Activated CD4-positive, alpha-beta memory T cell treated with anti-CD3 and anti-CD28 coated beads, Interleukin-2, amount 10 ng/mL, durations not matched to agents 7 days and 5 days (primary cell): ENCODE data around the gene DUSP1. TPM values are rescaled to one million over a fixed set of nuclear protein-coding genes. Genes with fewer than 3 reads are reported as not detected.

ENCODE experiments used
- CTCF ChIA-PET: fragments of 350-600 bp; sonication (Branson Sonifier 250); formaldehyde crosslinking; loops from one replicate; lab custom pipeline; 2021; ENCODE audit warnings: antibody characterized with exemption, inconsistent platforms; lab: Charles Lee
- POLR2A ChIA-PET: fragments of 350-600 bp; sonication (Branson Sonifier 250); formaldehyde crosslinking; loops from one replicate; lab custom pipeline; 2021; ENCODE audit warnings: antibody characterized with exemption; lab: Charles Lee
- DNase-seq: peaks from one replicate; pipeline ENCODE4 v3.0.0-alpha.2; 2020
- H3K27ac Mint-ChIP-seq: one replicate; pipeline ENCODE4 v1.8.0; 2021; ENCODE audit warnings: mild to moderate bottlenecking, mixed read lengths
- H3K27me3 Mint-ChIP-seq: one replicate; pipeline ENCODE4 v1.8.0; 2021; ENCODE audit warnings: mixed read lengths
- H3K36me3 Mint-ChIP-seq: one replicate; pipeline ENCODE4 v1.8.0; 2021; ENCODE audit warnings: low read depth, mixed read lengths
- H3K4me1 Mint-ChIP-seq: one replicate; pipeline ENCODE4 v1.8.0; 2021; ENCODE audit warnings: mixed read lengths
- H3K4me3 Mint-ChIP-seq: one replicate; pipeline ENCODE4 v1.8.0; 2021; ENCODE audit warnings: mild to moderate bottlenecking, mixed read lengths
- H3K9me3 Mint-ChIP-seq: one replicate; pipeline ENCODE4 v1.8.0; 2021; ENCODE audit warnings: mixed read lengths
- total RNA-seq, 2 experiments: library from RNA; stranded (reverse); gene quantifications; one replicate each; pipeline ENCODE4 v1.2.3, GENCODE V29; 2021

Gene DUSP1
- total RNA-seq, 2 experiments from 2014 or later, result 17.0 to 18.8 TPM

GRCh38 chr5:172728481-172729241, 42.3 kb downstream of the DUSP1 start:
- DNase-seq, result no peak
- Mint-ChIP-seq H3K4me3 (no peak overlapping the region), H3K36me3 (no peaks in the 10 kb centered on the region), H3K9me3 (no peaks in the 10 kb centered on the region), H3K27ac (no peak overlapping the region), H3K4me1 (no peaks in the 10 kb centered on the region), H3K27me3 (peaks cover 5% of the 10 kb centered on the region)
- ChIA-PET POLR2A (no interaction called here), CTCF (no interaction called here)

GRCh38 chr5:172727551-172727950, 43.4 kb downstream of the DUSP1 start:
- Mint-ChIP-seq H3K27me3 (peaks cover 5% of the 10 kb centered on the region), H3K4me1 (peaks cover 2% of the 10 kb centered on the region), H3K27ac (no peak overlapping the region), H3K9me3 (no peaks in the 10 kb centered on the region), H3K4me3 (no peak overlapping the region), H3K36me3 (no peaks in the 10 kb centered on the region)
- DNase-seq, result no peak
- CTCF ChIA-PET, result no interaction called here
- POLR2A ChIA-PET, result interaction anchor here (0.5 to 1.2 kb wide), 2 partner anchors 43 to 45 kb away, joined by 3 read pairs; partner anchors contain the start of gene DUSP1

GRCh38 chr5:172726966-172727365, 44.0 kb downstream of the DUSP1 start:
- POLR2A ChIA-PET, result interaction anchor here (0.5 to 1.2 kb wide), 2 partner anchors 44 to 45 kb away, joined by 3 read pairs; partner anchors contain the start of gene DUSP1
- no peak overlapping the region for H3K4me3 Mint-ChIP-seq

GRCh38 chr5:172725785-172726184, 45.2 kb downstream of the DUSP1 start:
- ChIA-PET POLR2A (no interaction called here), CTCF (interaction anchor here (0.9 to 1.7 kb wide), 3 partner anchors 11 to 47 kb away, joined by 3 to 6 read pairs (median 3); no protein-coding TSS in a partner anchor)
- no peak overlapping the region for H3K4me3 Mint-ChIP-seq
- no peak overlapping the region for H3K27ac Mint-ChIP-seq
- H3K9me3 Mint-ChIP-seq, result no peaks in the 10 kb centered on the region
- peaks cover 13% of the 10 kb centered on the region for H3K4me1 Mint-ChIP-seq
- DNase-seq, result no peak
- H3K27me3 Mint-ChIP-seq, result peaks cover 7% of the 10 kb centered on the region
- H3K36me3 Mint-ChIP-seq, result no peaks in the 10 kb centered on the region

More at GRCh38 chr5:172726966-172727365, 44.0 kb downstream of the DUSP1 start:
- H3K27ac Mint-ChIP-seq, result no peak overlapping the region
- CTCF ChIA-PET, result interaction anchor here (0.9 to 1.0 kb wide), 2 partner anchors 12 to 45 kb away, joined by 3 read pairs; no protein-coding TSS in a partner anchor
- H3K36me3 Mint-ChIP-seq, result no peaks in the 10 kb centered on the region
- H3K27me3 Mint-ChIP-seq, result peaks cover 5% of the 10 kb centered on the region
- peaks cover 8% of the 10 kb centered on the region for H3K4me1 Mint-ChIP-seq
- DNase-seq, result no peak
- no peaks in the 10 kb centered on the region for H3K9me3 Mint-ChIP-seq

GRCh38 chr5:172725273-172725672, 45.7 kb downstream of the DUSP1 start:
- POLR2A ChIA-PET, result no interaction called here
- Mint-ChIP-seq H3K27me3 (peaks cover 7% of the 10 kb centered on the region), H3K4me1 (peaks cover 13% of the 10 kb centered on the region), H3K27ac (no peak overlapping the region), H3K9me3 (no peaks in the 10 kb centered on the region), H3K36me3 (no peaks in the 10 kb centered on the region), H3K4me3 (no peak overlapping the region)
- CTCF ChIA-PET, result interaction anchor here (1.7 kb wide), 1 partner anchor 10 kb away, joined by 6 read pairs; no protein-coding TSS in a partner anchor
- no peak for DNase-seq

- POLR2A ChIA-PET, result interaction anchor here (1.3 kb wide), 1 partner anchor 83 kb away, joined by 3 read pairs; no protein-coding TSS in a partner anchor
- H3K9me3 Mint-ChIP-seq, result no peaks in the 10 kb centered on the region
- peaks cover 13% of the 10 kb centered on the region for H3K4me1 Mint-ChIP-seq
- H3K27ac Mint-ChIP-seq, result no peak overlapping the region
- DNase-seq, result no peak
- H3K36me3 Mint-ChIP-seq, result no peaks in the 10 kb centered on the region
- CTCF ChIA-PET, result interaction anchor here (1.7 kb wide), 1 partner anchor 10 kb away, joined by 6 read pairs; no protein-coding TSS in a partner anchor
- no peak overlapping the region for H3K4me3 Mint-ChIP-seq
- peaks cover 11% of the 10 kb centered on the region for H3K27me3 Mint-ChIP-seq
Measured at GRCh38 chr5:172724242-172725183, 46.5 kb downstream of the DUSP1 start.

- CTCF ChIA-PET, result no interaction called here
- no peak overlapping the region for H3K27ac Mint-ChIP-seq
- POLR2A ChIA-PET, result interaction anchor here (1.6 kb wide), 1 partner anchor 48 kb away, joined by 6 read pairs; the partner anchor contains the start of gene DUSP1
- no peak for DNase-seq
- H3K4me1 Mint-ChIP-seq, result peaks cover 13% of the 10 kb centered on the region
- H3K4me3 Mint-ChIP-seq, result no peak overlapping the region
- no peaks in the 10 kb centered on the region for H3K9me3 Mint-ChIP-seq
- H3K27me3 Mint-ChIP-seq, result peaks cover 11% of the 10 kb centered on the region
- H3K36me3 Mint-ChIP-seq, result no peaks in the 10 kb centered on the region
Measured at GRCh38 chr5:172723508-172723907, 47.5 kb downstream of the DUSP1 start.

- no peak overlapping the region for H3K4me3 Mint-ChIP-seq
- H3K4me1 Mint-ChIP-seq, result peaks cover 13% of the 10 kb centered on the region
- DNase-seq, result peak; percentile 51
- H3K36me3 Mint-ChIP-seq, result no peaks in the 10 kb centered on the region
- no peaks in the 10 kb centered on the region for H3K9me3 Mint-ChIP-seq
- peaks cover 12% of the 10 kb centered on the region for H3K27me3 Mint-ChIP-seq
- CTCF ChIA-PET, result interaction anchor here (0.6 to 1.4 kb wide), 4 partner anchors 38 to 308 kb away, joined by 3 to 11 read pairs (median 3); partner anchors contain the start of gene DUSP1
- H3K27ac Mint-ChIP-seq, result no peak overlapping the region
- POLR2A ChIA-PET, result interaction anchor here (1.1 to 1.6 kb wide), 2 partner anchors 49 to 261 kb away, joined by 3 to 6 read pairs; partner anchors contain the start of genes ATP6V0E1 and DUSP1
Measured at GRCh38 chr5:172722327-172722815, 48.6 kb downstream of the DUSP1 start.

- POLR2A ChIA-PET, result interaction anchor here (1.6 kb wide), 1 partner anchor 50 kb away, joined by 6 read pairs; the partner anchor contains the start of gene DUSP1
- Mint-ChIP-seq H3K4me3 (no peak overlapping the region), H3K4me1 (peaks cover 18% of the 10 kb centered on the region)
Measured at GRCh38 chr5:172721455-172722326, 49.3 kb downstream of the DUSP1 start.

GRCh38 chr5:172720655-172721054, 50.3 kb downstream of the DUSP1 start:
- POLR2A ChIA-PET, result interaction anchor here (1.7 kb wide), 1 partner anchor 51 kb away, joined by 8 read pairs; the partner anchor contains the start of gene DUSP1
- H3K36me3 Mint-ChIP-seq, result no peaks in the 10 kb centered on the region
- no peak overlapping the region for H3K4me3 Mint-ChIP-seq
- H3K4me1 Mint-ChIP-seq, result peaks cover 18% of the 10 kb centered on the region
- CTCF ChIA-PET, result interaction anchor here (1.5 to 1.8 kb wide), 2 partner anchors 52 to 211 kb away, joined by 5 to 13 read pairs; no protein-coding TSS in a partner anchor
- no peak overlapping the region for H3K27ac Mint-ChIP-seq
- no peaks in the 10 kb centered on the region for H3K9me3 Mint-ChIP-seq
- H3K27me3 Mint-ChIP-seq, result peaks cover 15% of the 10 kb centered on the region
- DNase-seq, result no peak

More at GRCh38 chr5:172721455-172722326, 49.3 kb downstream of the DUSP1 start:
- no peaks in the 10 kb centered on the region for H3K36me3 Mint-ChIP-seq
- CTCF ChIA-PET, result interaction anchor here (0.6 to 1.4 kb wide), 3 partner anchors 50 to 308 kb away, joined by 3 to 11 read pairs (median 3); partner anchors contain the start of gene DUSP1
- H3K9me3 Mint-ChIP-seq, result no peaks in the 10 kb centered on the region
- H3K27ac Mint-ChIP-seq, result no peak overlapping the region
- H3K27me3 Mint-ChIP-seq, result peaks cover 15% of the 10 kb centered on the region
- DNase-seq, result no peak

- Mint-ChIP-seq H3K27ac (no peak overlapping the region), H3K9me3 (no peaks in the 10 kb centered on the region), H3K36me3 (no peaks in the 10 kb centered on the region), H3K27me3 (peaks cover 11% of the 10 kb centered on the region), H3K4me3 (no peak overlapping the region), H3K4me1 (peaks cover 18% of the 10 kb centered on the region)
- no peak for DNase-seq
- CTCF ChIA-PET, result interaction anchor here (0.5 to 1.8 kb wide), 2 partner anchors 213 to 353 kb away, joined by 3 to 13 read pairs; no protein-coding TSS in a partner anchor
- POLR2A ChIA-PET, result interaction anchor here (1.7 kb wide), 1 partner anchor 52 kb away, joined by 8 read pairs; the partner anchor contains the start of gene DUSP1
Measured at GRCh38 chr5:172719211-172719610, 51.8 kb downstream of the DUSP1 start.
